ENCODE measurements around the gene MMP19.
"Not testable (repeated sequence)": the region's sequence is repeated elsewhere in the genome, so short reads cannot be mapped to it uniquely, and the experiment has no call there.

The MMP19 gene

GRCh38 chr12:55840581-55841351 lies 2.0 kb downstream of the MMP19 start:
- DNase-seq = no peak

GRCh38 chr12:55839345-55840140 lies 3.2 kb downstream of the MMP19 start:
- DNase-seq = no peak

- DNase-seq = no peak
These were observed 4.4 kb downstream of the MMP19 start for GRCh38 chr12:55838361-55838760.

- not testable (repeated sequence) for DNase-seq
These were observed 8.3 kb downstream of the MMP19 start for GRCh38 chr12:55834400-55834799.

- DNase-seq = no peak
These were observed 9.7 kb downstream of the MMP19 start for GRCh38 chr12:55833056-55833455.

- DNase-seq = no peak
These were observed 11.3 kb downstream of the MMP19 start for GRCh38 chr12:55831447-55831815.

- peak; percentile 97 for DNase-seq
These were observed 11.9 kb downstream of the MMP19 start for GRCh38 chr12:55830601-55831446.

GRCh38 chr12:55829967-55830600 lies 12.7 kb downstream of the MMP19 start:
- DNase-seq = no peak

- no peak for DNase-seq
These were observed 14.4 kb downstream of the MMP19 start for GRCh38 chr12:55828357-55828756.

GRCh38 chr12:55827806-55828205 lies 14.9 kb downstream of the MMP19 start:
- no peak for DNase-seq

GRCh38 chr12:55824726-55825125 lies 18.0 kb downstream of the MMP19 start:
- DNase-seq = no peak

GRCh38 chr12:55823419-55823818 lies 19.3 kb downstream of the MMP19 start:
- no peak for DNase-seq

- peak; percentile 7 for DNase-seq
These were observed 20.5 kb downstream of the MMP19 start for GRCh38 chr12:55822228-55822627.

GRCh38 chr12:55820679-55821078 lies 22.1 kb downstream of the MMP19 start:
- DNase-seq = no peak

- no peak for DNase-seq
These were observed 23.9 kb downstream of the MMP19 start for GRCh38 chr12:55818886-55819285.

GRCh38 chr12:55818140-55818728 lies 24.5 kb downstream of the MMP19 start:
- DNase-seq = no peak

- peak; percentile 100 for DNase-seq
These were observed 25.2 kb downstream of the MMP19 start, which contains the start of the genes ORMDL2 and SARNP for GRCh38 chr12:55817345-55818139. TSS of gene ORMDL2 (plus strand) at chr12:55818041. CDS start at chr12:55819000, 959 bp downstream. TSS of gene SARNP (minus strand) at chr12:55817724. CDS start at chr12:55817701, 23 bp downstream.

- no peak for DNase-seq
These were observed 25.8 kb downstream of the MMP19 start for GRCh38 chr12:55816881-55817344.

- DNase-seq = no peak
These were observed 27.3 kb downstream of the MMP19 start for GRCh38 chr12:55815473-55815872.

- DNase-seq = no peak
These were observed 28.5 kb downstream of the MMP19 start for GRCh38 chr12:55814257-55814656.

- no peak for DNase-seq
These were observed 30.6 kb downstream of the MMP19 start for GRCh38 chr12:55812088-55812487.
